ENCODE data around the gene HEATR5A.
"Not testable (repeated sequence)": the region's sequence is repeated elsewhere in the genome, so short reads cannot be mapped to it uniquely, and the experiment has no call there.

The HEATR5A gene

DNA sequence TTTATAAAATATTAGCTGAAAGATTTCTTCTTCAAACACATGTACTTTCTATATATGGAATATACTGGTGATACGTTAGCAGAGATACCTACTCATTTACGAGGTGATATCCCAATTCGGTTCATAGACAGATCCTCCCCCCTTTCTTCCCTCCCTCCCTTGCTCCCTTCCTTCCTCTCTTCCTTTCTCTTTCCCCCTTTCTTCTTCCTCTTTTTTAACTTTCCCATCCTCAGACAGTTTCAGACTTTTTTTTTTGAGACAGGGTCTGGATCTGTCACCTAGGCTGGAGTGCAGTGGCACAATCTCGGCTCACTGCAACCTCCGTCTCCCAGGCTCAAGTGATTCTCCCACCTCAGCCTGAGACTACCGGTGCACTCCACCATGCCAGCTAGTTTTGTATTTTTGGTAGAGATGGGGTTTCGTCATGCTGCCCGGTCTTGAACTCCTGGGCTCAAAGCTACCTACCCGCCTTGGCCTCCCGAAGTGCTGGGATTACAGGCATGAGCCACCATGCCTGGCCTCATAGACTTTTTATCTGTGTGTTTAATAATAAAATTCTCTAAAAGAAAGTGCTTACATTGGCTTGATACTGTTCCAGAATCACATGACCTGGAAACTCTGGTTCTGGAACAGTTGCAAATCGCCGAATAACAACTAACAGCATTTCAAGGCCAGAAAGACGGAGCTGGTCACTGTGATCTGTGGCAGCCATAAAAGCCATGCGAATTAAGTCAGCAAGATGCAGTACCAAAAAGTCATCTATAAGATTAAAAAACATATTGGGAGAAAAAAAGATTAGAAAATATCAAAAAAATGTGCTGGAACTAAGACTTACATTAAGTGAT, 99.2 kb downstream of the HEATR5A start:
- no peak for DNase-seq

DNA sequence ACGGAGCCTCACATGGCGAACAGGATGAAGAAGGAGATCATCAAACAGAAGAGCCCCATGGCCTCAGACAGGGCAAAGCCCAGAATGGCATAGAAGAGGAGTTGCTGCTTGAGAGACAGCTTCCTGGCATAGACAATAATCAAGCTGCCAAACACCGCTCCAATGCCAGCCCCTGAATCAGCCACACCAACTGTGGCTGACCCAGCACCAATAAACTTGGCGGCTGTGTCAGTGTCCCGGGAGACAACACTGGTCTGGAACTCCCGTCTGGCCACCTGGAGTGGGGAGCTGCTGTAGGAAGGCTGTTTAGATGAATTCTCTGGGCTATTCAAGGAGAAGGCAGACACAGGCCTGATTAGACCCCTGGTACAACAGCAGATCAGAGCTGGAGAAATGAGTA, 100.1 kb downstream of the HEATR5A start:
- no peak for DNase-seq

DNA sequence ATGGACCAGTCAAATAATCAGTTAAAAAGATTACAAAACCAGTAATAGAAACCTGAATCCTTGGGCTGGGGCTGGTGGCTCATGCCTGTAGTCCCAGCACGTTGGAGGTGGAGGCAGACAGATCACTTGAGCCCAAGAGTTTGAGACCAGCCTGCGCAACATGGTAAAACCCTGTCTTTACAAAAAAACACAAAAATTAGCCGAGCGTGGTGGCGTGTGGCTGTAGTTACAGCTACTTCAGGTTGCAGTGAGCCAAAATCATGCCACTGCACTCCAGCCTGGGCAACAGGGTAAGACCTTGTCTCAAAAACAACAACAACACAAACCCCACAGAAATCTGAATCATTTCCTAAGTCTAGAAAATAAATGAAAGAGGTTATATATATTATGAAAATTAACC, 100.6 kb downstream of the HEATR5A start:
- DNase-seq = no peak

DNA sequence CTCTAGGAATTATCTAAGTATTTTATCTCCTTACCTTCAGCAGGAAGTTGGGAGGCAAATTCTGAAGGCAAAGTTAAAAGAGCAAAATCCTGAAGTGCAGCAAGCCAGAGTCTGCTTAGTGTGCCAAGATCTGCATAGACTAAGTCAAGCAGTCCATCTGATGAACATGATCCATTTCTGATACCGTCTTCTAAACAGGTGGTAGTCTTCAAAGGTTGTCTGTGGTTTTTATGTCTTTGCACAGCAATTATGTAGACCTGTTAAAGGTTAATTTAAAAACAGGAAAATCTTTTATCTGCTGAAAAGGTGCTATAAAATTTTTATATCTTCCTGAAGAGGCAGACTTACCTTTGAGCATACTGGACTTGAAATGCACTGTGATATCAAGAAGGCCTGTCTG, 107.4 kb downstream of the HEATR5A start:
- DNase-seq = no peak

DNA sequence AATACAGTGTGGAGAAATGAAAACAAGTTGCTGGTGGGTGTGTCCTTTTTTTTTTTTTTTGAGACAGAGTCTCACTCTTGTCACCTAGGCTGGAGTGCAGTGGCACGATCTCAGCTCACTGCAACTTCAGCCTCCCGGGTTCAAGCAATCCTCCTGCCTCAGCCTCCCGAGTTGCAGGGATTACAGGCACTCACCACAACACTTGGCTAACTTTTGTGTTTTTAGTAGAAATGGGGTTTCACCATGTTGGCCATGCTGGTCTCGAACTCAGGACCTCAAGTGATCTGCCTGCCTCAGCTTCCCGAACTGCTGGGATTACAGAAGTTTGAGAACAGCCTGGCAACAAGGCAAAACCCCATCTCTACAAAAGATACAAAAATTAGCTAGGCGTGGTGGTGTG, 108.0 kb downstream of the HEATR5A start:
- not testable (repeated sequence) for DNase-seq

DNA sequence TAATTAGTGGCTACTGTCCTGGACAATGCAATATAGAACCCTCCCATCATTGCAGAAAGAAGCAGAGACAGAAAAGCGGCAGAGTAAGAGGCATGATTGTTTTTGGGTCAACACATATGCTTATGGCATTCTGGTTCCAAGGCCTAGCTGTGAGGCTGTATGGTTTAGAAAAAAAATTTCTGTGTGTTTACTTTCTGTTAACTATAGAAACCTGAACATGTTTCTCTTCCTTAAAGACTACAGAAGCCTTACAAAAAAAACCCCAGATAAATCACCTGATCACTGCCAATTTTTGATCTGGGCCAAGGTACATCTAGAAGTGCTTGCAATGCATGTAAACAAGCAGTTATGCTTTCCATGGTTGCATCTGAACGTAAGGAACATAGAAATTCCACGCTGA, 112.7 kb downstream of the HEATR5A start:
- no peak for DNase-seq

DNA sequence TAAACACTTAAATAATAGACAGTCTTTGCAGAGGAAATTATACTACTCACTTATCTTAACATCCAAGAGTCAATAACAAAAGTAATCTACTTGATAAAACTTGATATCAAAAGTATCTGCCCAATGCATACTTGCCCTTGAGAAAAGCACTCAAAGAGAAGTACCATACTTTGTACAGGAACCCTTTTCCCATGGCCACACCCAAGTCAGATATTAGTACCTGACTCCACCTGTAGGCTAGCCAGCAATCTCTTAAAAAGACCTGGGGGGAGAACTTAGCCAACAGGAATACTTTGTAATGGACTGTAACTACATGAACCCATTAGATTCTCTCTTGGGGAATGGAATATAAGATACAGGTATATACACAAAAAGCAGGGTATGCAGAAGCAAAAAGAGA, 113.2 kb downstream of the HEATR5A start:
- DNase-seq = no peak

DNA sequence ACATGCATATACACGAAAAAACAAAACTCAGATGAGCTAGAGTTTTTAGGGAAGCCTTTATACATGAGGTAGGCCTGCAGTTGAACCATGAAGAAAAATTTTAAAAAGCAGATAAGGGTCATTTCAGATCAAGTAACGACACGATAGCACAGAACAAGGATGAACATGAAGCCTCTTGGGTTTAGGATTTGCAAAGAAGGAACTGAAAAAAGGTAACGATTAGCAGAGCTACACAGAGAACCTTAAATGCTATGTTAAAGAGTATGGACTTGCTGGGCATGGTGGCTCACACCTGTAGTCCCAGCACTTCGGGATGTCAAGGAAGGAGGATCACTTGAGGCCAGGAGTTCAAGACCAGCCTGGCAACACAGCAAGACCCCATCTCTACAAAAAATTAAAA, 116.7 kb downstream of the HEATR5A start:
- no peak for DNase-seq

DNA sequence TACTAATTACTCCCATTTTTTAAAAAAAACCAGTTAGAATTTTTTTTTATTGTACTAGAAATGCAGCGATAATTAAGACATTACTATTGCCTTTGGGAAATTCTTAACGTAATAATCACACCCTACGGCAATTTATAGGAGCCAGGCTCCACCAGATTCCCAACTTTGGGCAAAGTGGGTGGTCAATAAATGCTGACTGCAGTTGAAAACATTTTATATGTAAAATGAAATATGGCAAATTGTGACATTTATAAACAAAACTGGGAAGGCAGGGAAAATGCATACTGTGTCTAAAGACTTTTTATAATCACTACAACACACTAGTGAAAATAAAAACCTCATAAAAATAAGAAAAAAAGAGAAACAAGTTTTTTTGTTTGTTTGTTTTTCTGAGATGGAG, 119.5 kb downstream of the HEATR5A start:
- no peak for DNase-seq

DNA sequence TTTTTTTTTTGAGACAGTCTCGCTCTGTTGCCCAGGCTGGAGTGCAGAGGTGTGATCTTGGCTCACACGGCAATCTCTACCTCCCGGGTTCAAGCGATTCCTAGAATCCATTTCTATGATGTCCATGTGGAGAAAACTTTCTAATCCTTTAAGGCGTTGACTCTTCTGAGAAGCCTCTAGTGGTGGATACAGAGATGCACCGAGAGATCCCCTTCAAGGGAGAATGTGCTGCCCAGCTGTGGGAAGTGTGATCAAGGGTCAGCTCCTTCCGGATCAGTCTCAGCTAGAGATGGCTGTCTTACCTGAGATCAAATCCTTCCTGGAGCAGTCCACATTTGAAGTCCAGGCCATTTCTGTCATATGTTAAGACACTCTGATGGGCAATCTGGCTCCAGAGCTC, 120.1 kb downstream of the HEATR5A start:
- no peak for DNase-seq

DNA sequence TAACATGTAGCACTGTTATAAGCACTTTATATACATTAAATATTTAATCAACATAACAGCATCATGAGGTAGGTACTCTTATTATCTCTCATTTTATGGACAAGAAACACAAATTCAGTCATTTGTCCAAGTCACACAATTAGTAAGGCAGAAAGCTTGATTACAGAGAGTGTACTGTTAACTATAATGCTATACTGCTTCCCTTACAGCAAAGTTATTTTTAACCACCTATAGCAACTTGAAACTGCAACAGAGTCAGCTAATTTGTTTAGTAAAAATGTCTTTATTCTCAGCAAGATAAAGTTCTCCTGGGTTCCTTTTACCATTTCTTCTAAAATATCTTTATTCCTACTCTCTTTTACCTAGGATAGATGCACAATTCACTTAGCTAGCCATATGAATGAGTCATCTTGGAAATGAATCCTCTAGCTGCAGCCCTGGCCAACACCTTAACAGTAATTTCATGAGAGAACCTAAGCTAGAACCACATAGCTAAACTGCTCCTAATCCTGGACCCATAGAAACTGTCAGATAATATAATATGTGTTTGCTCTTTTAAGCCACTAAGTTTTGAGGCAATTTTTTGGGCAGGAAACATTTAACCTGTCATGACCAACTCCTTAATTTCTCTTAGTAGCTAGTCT, 122.5 kb downstream of the HEATR5A start:
- no peak for DNase-seq

DNA sequence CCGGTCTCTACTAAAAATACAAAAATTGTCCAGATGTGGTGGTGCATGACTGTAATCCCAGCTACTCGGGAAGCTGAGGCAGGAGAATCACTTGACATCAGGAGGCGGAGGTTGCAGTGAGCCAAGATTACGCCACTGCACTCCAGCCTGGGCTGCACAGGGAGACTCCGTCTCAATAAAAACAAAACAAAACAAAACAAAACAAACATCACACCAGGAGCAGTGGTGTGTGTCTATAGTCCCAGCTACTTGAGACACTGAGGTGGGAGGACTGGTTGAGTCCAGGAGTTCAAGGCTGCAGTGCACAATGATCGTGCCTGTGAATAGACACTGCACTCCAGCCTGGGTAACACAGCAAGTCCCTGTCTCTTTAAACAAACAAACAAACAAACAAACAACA, 123.2 kb downstream of the HEATR5A start:
- no peak for DNase-seq

DNA sequence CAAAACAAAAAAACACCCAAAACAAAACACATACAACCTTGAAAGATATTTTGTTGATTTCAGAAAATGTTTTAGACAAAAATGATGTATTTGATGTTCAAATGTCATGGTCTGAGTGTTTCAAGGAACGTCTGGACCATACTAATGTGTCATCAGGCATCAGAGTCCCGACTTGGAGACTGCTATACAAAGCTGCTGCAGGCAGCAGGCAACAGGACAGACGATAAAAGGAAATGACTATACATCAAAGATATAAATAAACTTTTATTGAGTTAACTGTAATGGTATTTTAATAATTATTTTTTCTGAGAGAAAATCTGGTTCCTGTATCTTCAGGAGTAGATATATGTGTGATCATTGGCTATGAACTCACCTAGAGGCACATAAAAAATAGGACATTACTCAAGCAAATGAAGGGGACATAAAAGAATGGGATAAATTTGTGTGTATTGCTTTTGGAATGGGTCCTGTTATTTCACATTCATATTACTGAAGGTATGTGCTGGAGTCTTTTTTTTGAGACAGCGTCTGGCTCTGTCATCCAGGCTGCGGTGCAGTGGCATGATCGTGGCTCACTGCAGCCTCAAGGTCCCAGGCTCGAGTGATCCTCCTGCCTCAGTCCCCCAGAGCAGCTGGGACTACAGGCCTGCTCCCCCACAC, 125.5 kb downstream of the HEATR5A start:
- no peak for DNase-seq

DNA sequence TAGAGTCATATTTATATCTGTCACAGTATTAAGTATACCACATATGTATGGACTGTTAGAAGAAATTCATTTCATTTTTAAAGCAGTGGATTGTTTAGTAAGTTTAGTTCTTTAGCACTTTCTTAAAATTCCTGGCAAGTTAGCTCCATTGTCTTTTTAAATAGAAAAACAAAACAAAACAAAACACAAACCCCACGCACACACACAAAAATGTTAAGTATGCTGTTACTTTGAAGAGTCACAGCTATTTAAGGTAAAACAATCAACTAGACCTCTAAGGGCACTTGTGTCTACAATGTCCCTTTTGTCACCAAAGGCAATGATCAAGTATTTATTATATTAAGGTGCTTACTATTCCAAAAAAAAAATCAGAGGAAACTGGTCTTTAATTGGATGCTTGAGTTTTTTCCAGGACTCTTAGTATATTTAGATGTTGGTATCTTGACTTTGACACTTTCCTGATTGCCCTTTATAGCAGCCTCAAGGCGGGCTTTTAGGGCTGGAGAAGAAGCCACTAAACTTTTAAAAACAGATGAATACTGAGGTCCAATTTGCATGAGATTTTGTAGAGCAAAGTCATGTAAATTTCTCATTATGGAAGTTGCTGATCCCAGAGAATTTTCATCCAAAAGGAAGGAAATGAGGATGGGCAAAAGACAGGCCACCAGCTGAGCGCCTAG, 127.3 kb downstream of the HEATR5A start:
- DNase-seq = no peak

DNA sequence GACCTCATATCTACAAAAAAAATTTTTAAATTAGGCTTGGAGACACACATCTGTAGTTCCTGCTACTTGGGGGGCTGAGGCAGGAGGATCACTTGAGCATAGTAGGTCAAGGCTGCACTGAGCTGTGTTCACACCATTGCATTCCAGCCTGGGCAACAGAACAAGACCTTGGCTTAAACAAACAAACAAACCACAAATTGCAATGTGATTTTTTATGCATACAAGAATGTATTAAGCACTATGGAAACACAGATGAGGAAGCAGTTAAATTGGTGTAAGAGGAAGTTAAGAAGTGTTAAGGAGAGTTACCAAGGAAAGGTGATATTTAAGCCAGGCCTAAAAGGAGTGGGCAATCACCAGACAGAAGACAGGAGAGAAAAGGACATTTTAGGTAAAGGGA, 129.1 kb downstream of the HEATR5A start:
- peak; percentile 75 for DNase-seq

DNA sequence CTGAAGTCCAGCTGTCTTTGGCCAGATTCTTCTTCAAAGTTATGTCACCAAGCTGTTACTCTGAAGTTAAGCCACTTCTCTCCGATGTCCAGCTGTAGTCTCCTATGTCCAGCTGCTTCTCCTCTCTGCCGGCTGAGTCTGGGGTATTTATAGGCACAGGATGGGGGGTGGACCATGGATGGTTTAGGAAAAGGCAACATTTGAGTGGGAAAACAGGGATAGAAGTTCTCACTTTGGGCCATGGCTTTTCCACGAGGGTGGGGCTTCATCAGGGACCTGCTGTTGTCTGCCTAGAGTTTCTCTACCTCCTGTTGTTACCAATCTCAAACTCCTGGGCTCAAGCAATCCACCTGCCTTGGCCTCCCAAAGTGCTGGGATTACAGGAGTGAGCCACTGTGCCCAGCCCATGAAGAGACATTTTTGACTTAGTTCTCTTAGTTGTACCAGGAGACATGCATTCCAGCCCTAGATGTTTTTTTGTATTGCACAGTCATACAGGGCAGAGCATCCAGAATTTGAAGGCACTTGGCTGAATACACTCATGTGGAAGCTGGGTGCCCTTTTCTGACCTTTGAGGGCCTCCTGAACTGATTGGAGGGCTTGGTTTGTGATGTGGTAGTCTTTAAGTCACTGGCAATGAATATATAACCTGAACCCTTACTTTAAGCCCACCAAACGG, 132.9 kb downstream of the HEATR5A start:
- no peak for DNase-seq

DNA sequence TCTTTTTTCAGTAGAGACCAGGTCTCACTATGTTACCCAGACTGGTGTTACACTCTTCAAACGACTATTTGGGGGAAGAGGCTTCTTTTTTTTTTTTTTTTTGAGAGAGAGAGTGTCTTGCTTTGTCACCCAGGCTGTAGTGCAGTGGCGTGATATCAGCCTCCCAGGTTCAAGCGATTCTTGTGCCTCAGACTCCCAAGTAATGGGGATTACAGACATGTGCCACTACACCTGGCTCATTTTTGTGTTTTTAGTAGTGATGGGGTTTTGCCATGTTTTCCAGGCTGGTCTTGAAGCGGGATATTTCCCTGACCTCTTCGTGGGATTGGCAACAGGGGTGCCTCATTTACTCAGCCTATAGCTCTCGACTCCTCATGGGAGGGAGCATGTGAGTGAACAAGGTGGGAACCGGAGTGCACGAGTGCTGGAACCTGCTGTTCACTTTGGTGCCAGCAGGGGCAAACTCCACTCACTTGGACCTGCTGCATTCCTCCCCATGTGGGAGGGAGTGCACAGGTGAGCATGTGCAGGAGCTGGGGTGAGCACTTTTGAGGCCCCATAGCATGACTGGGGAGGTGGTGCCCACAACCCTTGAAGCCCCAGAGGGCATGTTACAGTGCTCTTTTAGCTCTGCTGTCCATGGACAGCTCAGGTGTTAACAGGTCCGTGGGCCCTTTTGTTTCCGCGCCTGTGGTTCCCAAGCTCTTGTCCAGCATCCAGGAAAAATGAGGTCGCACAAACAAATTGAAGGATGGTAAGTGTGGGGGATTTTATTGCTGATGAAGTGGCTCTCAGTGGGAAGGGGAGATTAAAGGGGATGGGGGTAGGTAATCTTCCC, 133.7 kb downstream of the HEATR5A start:
- DNase-seq = no peak

DNA sequence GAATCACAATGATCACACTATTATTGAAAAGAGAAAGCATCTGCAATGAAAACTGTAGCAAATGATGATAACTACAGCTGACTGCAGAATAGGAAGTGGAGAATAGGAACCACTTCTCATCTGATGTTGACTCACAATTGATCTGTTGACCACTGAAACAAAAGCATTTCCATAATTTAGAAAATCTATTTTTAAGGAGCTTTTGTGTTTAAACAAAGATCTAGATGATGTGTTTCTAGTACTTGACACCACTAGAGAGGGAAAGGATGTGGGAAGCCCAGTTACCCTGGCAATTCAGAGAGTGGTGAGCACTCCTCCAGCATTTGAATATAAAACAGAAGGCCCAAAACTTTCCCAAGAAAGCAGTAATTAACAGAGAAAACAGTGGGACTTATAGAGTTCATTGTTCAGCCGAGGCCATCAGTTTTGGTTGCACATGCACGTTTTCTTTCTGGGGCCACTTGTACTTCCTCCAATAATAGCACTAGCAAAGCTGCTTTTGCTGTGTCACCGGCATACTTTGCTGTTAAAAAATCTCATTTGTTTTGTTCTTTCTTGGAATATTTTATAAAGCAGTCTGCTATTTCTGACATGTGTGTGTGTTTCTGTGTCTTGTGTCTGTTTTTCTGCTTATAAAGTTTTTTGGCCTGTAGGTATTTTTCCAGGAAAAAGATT, 136.6 kb downstream of the HEATR5A start:
- peak; percentile 4 for DNase-seq

DNA sequence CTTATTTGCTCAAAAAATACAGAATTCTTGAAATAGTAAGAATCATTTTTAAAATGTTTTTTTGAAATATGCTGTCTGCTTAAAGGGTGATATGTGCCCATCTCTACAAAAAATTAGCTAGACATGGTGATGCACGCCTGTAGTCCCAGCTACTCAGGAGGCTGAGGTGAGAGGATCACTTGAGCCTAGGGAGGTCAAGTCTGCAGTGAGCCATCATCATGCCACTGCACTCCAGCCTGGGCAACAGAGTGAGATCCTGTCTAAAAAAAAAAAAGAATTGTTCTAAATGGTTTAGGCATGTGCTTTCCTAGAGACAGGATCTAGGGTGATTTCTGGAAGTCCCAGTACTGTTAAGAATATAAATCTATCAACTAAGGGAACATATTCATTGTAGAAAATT, 137.2 kb downstream of the HEATR5A start:
- no peak for DNase-seq

DNA sequence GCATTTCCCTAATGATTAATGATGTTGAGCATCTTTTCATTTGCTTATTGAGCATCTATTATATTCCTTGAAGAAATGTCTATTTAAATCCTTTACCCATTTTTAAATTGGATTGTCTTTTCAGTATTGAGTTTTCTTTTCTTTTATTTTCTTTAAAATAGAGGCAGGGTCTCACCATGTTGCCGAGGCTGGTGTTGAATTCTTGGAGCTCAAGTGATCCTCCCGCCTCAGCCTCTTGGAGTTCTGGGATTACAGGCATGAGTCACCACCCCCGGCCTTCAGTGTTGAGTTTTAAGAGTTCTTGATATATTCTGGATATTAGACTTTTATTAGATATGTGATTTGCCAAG, 139.5 kb downstream of the HEATR5A start:
- DNase-seq = no peak

DNA sequence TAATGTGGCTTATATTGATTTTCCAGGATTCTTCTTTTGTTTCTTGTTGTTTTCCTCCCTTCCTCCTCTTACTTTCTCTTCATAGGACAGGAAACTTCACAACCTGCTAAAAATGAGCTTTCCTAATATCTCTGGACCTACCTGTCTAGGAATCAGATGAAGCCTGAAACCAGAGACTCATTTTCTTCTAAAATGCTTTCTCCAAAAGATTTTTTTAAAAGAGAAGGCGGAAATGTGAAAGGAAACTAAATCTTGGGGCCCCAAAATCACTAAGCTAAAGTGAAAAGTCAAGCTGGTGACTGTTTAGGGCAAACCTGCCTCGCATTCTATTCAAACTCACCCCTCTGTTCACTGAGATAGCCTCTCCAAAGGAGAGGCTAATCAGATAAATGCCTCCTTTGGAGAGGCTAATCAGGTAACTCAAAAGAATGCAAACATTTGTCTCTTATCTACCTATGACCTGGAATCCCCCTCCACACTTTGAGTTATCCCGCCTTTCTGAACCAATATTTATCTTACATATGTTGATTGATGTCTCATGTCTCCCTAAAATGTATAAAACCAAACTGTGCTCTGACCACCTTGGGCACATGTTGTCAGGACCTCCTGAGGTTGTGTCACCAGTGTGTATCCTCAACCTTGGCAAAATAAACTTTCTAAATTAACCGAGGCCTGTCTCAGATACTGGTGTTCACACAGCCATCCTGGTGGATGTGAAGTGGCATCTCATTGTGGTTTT, 140.0 kb downstream of the HEATR5A start:
- DNase-seq = no peak

Data from GF-D8 (cell line).